Breast epithelium (tissue), 3 donors: ENCODE measurements around the gene CFAP46.

Experiments used
- CTCF ChIP-seq, 3 donors: fragments of 450-650 bp; IDR thresholded peaks; one replicate each; pipeline ENCODE4 v1.5.1; 2016 to 2017; ENCODE audit warnings: antibody characterized with exemption in 3 of 3, mild to moderate bottlenecking in 3 of 3, moderate library complexity in 3 of 3
- POLR2A ChIP-seq: fragments of 450-650 bp; IDR thresholded peaks from one replicate; pipeline ENCODE4 v1.6.1; 2016; ENCODE audit warnings: antibody characterized with exemption, mild to moderate bottlenecking, moderate library complexity
- POLR2AphosphoS5 ChIP-seq, 3 donors: sonication (generic); formaldehyde crosslinking; IDR thresholded peaks; one replicate each; pipeline ENCODE4 v1.6.1; 2017; ENCODE audit warnings: antibody characterized with exemption in 3 of 3

- TF ChIP-seq CTCF (IDR thresholded peaks at IDR 0.05), result no peak
- TF ChIP-seq POLR2AphosphoS5 (IDR thresholded peaks at IDR 0.05), result no peak
- TF ChIP-seq POLR2A, result no peak
Observed at GRCh38 chr10:132989476-132990415, 47.4 kb upstream of the CFAP46 start.
